HepG2 (cell line): ENCODE measurements around the gene DCDC2C.

Experiments
- CTCF ChIP-seq: sonication (generic); formaldehyde crosslinking; IDR thresholded peaks from 2 replicates; pipeline ENCODE4 v1.5.0; 2020; ENCODE audit warnings: mild to moderate bottlenecking, missing genetic modification reagents, moderate library complexity
- HES4 ChIP-seq: sonication (generic); formaldehyde crosslinking; IDR thresholded peaks from 2 replicates; pipeline ENCODE4 v1.9.0; 2021; ENCODE audit warnings: mild to moderate bottlenecking, missing genetic modification reagents, borderline replicate concordance
- JUNB ChIP-seq: sonication (generic); formaldehyde crosslinking; IDR thresholded peaks from 2 replicates; pipeline ENCODE4 v1.8.0; 2022; ENCODE audit warnings: missing genetic modification reagents, mild to moderate bottlenecking, borderline replicate concordance
- MYC ChIP-seq: sonication (generic); formaldehyde crosslinking; IDR thresholded peaks from 2 replicates; pipeline ENCODE4 v1.9.0; 2021; ENCODE audit warnings: missing genetic modification reagents, borderline replicate concordance
- POLR2A ChIP-seq, 2 experiments: IDR thresholded peaks; 2 replicates each; pipeline ENCODE4 v1.6.1; 2011; ENCODE audit warnings: low read depth in 2 of 2, low read length in 2 of 2, mild to moderate bottlenecking in 1 of 2, moderate library complexity in 1 of 2; ENCODE audit not compliant: insufficient read depth in 1 of 2
- REST ChIP-seq, 2 experiments: IDR thresholded peaks; 2 replicates each; pipeline ENCODE4 v1.6.1; 2011 to 2012; ENCODE audit warnings: low read length in 2 of 2, borderline replicate concordance in 1 of 2, low read depth in 1 of 2, mild to moderate bottlenecking in 1 of 2, moderate library complexity in 1 of 2
- SRSF9 ChIP-seq: fragments of 200-400 bp; formaldehyde crosslinking; IDR thresholded peaks from 2 replicates; pipeline ENCODE4 v1.6.1; 2018; ENCODE audit warnings: borderline replicate concordance, mild to moderate bottlenecking, low read depth, low read length; ENCODE audit not compliant: insufficient read depth, poor library complexity, severe bottlenecking
- ZBTB39 ChIP-seq: sonication (generic); formaldehyde crosslinking; IDR thresholded peaks from 2 replicates; pipeline ENCODE4 v1.5.0; 2020; ENCODE audit warnings: missing genetic modification reagents
- ZFX ChIP-seq: sonication (generic); formaldehyde crosslinking; IDR thresholded peaks from 2 replicates; pipeline ENCODE4 v1.4.0; 2020; ENCODE audit warnings: mild to moderate bottlenecking, low read depth, missing genetic modification reagents, moderate library complexity
- ZNF24 ChIP-seq: fragments of 450-650 bp; IDR thresholded peaks from 2 replicates; pipeline ENCODE4 v1.6.1; 2017; ENCODE audit warnings: antibody characterized with exemption, mild to moderate bottlenecking
- ZNF292 ChIP-seq: sonication (generic); formaldehyde crosslinking; IDR thresholded peaks from 2 replicates; pipeline ENCODE4 v1.8.1; 2022; ENCODE audit warnings: mild to moderate bottlenecking, low read depth, missing genetic modification reagents, borderline replicate concordance
- ZNF335 ChIP-seq: sonication (generic); formaldehyde crosslinking; IDR thresholded peaks from 2 replicates; pipeline ENCODE4 v1.4.0; 2020; ENCODE audit warnings: missing genetic modification reagents
- TF ChIP-seq, protein P1 (sequence below): sonication (generic); formaldehyde crosslinking; IDR thresholded peaks from 2 replicates; pipeline ENCODE4 v1.4.0; 2020; ENCODE audit warnings: missing genetic modification reagents

GRCh38 chr2:3706892-3707291 lies 3.5 kb downstream of the DCDC2C start:
- no peak for TF ChIP-seq POLR2A (IDR thresholded peaks at IDR 0.05; ENCODE audit: insufficient read depth in 1 of 2, low read depth in 2 of 2, low read length in 2 of 2)
- TF ChIP-seq CTCF (CRISPR knock-in tag) = no peak
- TF ChIP-seq HES4 (CRISPR knock-in tag) = no peak
- no peak for TF ChIP-seq REST (IDR thresholded peaks at IDR 0.05; ENCODE audit: borderline replicate concordance in 1 of 2, low read depth in 1 of 2, low read length in 2 of 2)
- TF ChIP-seq ZBTB39 (CRISPR knock-in tag) = no peak
- no peak for TF ChIP-seq JUNB (CRISPR knock-in tag)
- TF ChIP-seq, protein P1, sequence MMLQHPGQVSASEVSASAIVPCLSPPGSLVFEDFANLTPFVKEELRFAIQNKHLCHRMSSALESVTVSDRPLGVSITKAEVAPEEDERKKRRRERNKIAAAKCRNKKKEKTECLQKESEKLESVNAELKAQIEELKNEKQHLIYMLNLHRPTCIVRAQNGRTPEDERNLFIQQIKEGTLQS (CRISPR knock-in tag) = no peak
- no peak for TF ChIP-seq MYC (CRISPR knock-in tag)
- no peak for TF ChIP-seq ZNF335 (CRISPR knock-in tag)
- TF ChIP-seq ZNF292 (CRISPR knock-in tag) = no peak
- no peak for TF ChIP-seq ZNF24
- TF ChIP-seq ZFX (CRISPR knock-in tag) = no peak
- no peak for TF ChIP-seq SRSF9
